Fibroblast of the aortic adventitia (primary cell): ENCODE data around the gene THRSP. TPM values are rescaled to one million over a fixed set of nuclear protein-coding genes. Genes with fewer than 3 reads are reported as not detected.
"Not testable (repeated sequence)": the region's sequence is repeated elsewhere in the genome, so short reads cannot be mapped to it uniquely, and the experiment has no call there.

Source experiments
- DNase-seq: peaks from one replicate; pipeline ENCODE4 v3.0.0-alpha.2; 2010; ENCODE audit warnings: low read depth
- H3K4me3 ChIP-seq: 2 replicates; pipeline ENCODE4 v1.5.1; 2011; ENCODE audit warnings: low read depth, mild to moderate bottlenecking, control low read depth, low read length, moderate library complexity
- total RNA-seq: library from RNA; depleted of rRNA; stranded (reverse); fragments of >200 nt; gene quantifications from 2 replicates; pipeline ENCODE4 v1.2.3, GENCODE V29; 2012; ENCODE audit warnings: low replicate concordance
- TF ChIP-seq, protein P1 (sequence below): IDR thresholded peaks from 2 replicates; pipeline ENCODE4 v1.5.1; 2011; ENCODE audit warnings: mild to moderate bottlenecking, low read length, control low read depth, inconsistent platforms; ENCODE audit not compliant: insufficient read depth

The THRSP gene
- total RNA-seq, 1 donor = not detected

DNA sequence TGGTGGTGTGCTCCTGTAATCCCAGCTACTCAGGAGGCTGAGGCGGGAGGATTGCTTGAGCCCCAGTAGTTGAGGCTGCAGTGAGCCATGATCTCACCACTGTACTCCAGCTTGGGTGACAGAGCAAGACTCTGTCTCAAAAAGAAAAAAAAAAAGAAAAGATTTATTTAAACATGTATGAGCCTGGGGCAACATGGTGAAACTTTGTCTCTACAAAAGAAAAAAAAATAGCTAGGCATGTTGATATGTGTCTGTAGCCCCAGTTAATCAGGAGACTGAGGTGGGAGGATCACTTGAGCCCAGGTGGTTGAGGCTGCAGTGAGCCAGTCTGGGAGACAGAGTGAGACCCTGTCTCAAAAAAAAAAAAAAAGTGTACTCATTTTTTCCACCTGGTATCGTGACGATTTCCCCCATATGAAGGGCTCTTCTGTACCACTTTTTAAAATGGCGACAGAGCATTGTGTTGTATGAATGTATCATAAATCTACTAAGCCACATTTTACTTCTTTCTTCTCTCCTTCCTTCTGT is 24.2 kb upstream of the THRSP start:
- TF ChIP-seq, protein P1, sequence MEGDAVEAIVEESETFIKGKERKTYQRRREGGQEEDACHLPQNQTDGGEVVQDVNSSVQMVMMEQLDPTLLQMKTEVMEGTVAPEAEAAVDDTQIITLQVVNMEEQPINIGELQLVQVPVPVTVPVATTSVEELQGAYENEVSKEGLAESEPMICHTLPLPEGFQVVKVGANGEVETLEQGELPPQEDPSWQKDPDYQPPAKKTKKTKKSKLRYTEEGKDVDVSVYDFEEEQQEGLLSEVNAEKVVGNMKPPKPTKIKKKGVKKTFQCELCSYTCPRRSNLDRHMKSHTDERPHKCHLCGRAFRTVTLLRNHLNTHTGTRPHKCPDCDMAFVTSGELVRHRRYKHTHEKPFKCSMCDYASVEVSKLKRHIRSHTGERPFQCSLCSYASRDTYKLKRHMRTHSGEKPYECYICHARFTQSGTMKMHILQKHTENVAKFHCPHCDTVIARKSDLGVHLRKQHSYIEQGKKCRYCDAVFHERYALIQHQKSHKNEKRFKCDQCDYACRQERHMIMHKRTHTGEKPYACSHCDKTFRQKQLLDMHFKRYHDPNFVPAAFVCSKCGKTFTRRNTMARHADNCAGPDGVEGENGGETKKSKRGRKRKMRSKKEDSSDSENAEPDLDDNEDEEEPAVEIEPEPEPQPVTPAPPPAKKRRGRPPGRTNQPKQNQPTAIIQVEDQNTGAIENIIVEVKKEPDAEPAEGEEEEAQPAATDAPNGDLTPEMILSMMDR = no peak
- H3K4me3 ChIP-seq = no peak overlapping the region
- no peak for DNase-seq

DNA sequence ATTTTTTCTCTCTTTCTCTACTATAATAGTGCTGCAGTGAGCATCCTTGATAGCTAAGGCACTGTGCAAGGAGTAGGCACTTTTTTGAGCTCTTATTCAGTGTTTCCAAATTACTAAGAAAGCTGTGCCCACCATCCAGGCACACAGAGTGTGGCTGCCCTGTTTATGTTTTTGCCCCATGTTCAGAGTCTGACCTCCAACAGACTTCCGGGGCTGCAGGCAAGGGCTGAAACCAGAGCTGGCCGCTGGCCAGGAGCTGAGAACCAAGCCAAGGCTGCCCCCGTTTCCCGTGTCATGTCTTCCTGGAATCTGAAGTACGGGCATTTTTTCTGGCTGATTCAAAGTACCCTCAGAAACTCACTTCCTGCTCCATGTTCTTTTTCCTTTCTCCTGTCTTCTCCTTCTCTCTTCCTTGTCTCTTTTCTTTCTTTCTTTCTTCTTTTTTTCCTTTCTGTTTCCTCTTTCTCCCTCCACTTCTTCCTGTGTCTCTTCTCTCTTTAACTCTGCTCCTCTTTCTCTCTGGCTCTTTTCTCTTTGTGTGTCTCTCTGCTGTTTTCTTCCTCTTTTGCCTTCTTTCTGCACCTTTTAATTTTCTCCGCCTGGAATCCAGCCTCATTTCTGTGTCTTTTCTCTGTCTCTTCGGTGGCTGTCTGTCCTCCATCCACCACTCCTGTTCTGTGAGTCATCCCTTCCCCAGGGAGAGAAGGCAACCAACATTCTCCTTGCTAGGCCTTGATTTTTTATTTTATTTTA is 23.6 kb upstream of the THRSP start:
- TF ChIP-seq, protein P1 = no peak
- peak; percentile 85 for DNase-seq
- H3K4me3 ChIP-seq = peak overlapping the region; percentile 28

GRCh38 chr11:78040691-78041379 is 22.8 kb upstream of the THRSP start:
- no peak for DNase-seq
- no peak overlapping the region for H3K4me3 ChIP-seq
- TF ChIP-seq, protein P1 = no peak

DNA sequence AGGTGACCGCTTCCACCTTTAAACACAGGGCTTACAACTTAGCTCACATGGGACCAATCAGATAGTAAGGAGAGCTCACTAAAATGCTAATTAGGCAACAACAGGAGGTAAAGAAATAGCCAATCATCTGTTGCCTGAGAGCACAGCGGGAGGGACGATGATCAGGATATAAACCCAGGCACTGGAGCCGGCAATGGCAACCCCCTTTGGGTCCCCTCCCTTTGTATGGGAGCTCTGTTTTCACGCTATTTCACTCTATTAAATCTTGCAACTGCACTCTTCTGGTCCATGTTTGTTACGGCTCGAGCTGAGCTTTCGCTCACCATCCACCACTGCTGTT is 22.3 kb upstream of the THRSP start:
- H3K4me3 ChIP-seq, DNase-seq: not testable (repeated sequence)

GRCh38 chr11:78041843-78042440 is 21.7 kb upstream of the THRSP start:
- TF ChIP-seq, protein P1 = no peak
- DNase-seq = no peak
- H3K4me3 ChIP-seq = no peak overlapping the region

DNA sequence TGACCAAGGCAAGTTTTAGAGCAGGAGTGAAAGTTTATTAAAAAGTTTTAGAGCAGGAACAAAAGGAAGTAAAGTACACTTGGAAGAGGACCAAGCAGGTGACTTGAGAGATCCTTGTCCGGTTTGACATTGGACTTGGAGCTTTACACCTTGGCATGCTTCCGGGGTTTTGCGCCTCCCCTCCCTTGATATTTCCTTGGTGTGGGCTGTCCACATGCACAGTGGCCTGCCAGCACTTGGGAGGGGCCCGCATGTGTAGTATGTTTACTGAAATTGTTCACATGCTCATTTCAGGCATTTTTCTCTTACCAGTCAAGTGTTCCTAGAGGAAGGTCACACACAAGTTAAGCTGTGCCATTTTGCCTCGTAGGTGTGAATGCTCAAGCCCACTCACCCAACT is 19.0 kb upstream of the THRSP start:
- DNase-seq = no peak
- H3K4me3 ChIP-seq = no peak overlapping the region
- TF ChIP-seq, protein P1 = no peak

DNA sequence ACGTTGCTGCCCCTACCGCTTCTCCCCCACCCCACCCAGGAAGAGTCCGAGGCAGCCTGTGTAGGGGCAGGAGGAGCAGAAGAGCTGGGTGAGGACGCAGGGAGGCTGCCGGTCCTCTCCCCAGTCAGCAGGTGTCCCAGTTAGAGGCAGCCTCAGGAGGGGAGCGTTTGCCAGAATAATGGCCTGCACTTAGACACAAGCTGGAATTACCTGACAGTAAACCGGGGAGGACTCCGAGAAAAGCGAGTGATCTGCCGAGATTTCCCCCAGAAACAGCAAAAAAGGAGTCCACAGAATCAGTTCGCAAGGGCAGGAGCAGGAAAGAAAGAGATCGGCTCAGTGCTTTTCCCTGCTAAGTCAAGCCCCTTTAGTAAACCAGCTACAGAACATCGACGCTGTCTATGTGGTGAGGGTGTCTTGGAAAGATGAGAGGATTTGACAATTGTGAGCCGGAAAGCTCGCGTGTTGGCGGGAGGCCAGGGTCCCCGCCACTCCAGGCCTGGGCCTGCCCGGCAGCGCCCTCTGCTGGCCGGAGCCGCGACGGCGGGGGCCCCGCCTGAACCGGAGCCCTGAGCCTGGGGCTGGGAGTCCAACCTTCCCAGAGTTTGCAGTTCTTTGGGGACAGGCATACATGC is 17.7 kb upstream of the THRSP start:
- peak; percentile 64 for DNase-seq
- peak overlapping the region; percentile 64 for H3K4me3 ChIP-seq
- TF ChIP-seq, protein P1 = peak; percentile 77
